Sigmoid colon (tissue), 4 donors: ENCODE data around the gene C4orf33.

ENCODE experiments used
- EP300 ChIP-seq, 4 donors: sonication (generic); formaldehyde crosslinking; IDR thresholded peaks; one replicate each; pipeline ENCODE4 v1.6.1; 2017; ENCODE audit warnings: antibody characterized with exemption in 4 of 4
- POLR2A ChIP-seq, 2 donors: fragments of 450-650 bp; IDR thresholded peaks; one replicate each; pipeline ENCODE4 v1.6.1; 2016; ENCODE audit warnings: antibody characterized with exemption in 2 of 2, mild to moderate bottlenecking in 2 of 2, moderate library complexity in 2 of 2
- POLR2AphosphoS5 ChIP-seq, 4 donors: sonication (generic); formaldehyde crosslinking; IDR thresholded peaks; one replicate each; pipeline ENCODE4 v1.6.1; 2017; ENCODE audit warnings: antibody characterized with exemption in 4 of 4
- TF ChIP-seq, protein P1 (sequence below), 4 experiments: fragments of 450-650 bp in 3 of 4; fragments of 200-600 bp in 1 of 4; IDR thresholded peaks; one replicate each; pipeline ENCODE4 v1.5.1; 2016 to 2019; ENCODE audit warnings: antibody characterized with exemption in 4 of 4, mild to moderate bottlenecking in 3 of 4, moderate library complexity in 2 of 4

DNA sequence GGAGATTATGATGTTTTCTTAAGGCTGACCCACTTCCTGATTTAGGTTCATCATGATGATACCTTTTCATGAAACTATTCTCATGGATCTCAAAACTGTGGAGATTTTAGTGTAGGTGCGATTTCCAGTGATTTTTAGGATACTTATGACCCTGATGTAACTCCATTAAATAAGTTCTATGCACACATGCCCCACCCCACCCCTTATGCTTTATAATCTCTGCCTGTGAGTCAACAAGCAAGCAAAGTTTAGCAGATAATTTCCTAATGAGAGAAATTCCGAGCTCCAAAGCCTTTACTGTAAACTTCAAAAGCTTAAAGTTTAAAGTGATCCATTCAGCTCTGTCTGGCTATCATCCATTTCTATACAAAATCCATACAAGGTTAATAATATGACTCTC, 56.4 kb downstream of the C4orf33 start:
- TF ChIP-seq, protein P1, sequence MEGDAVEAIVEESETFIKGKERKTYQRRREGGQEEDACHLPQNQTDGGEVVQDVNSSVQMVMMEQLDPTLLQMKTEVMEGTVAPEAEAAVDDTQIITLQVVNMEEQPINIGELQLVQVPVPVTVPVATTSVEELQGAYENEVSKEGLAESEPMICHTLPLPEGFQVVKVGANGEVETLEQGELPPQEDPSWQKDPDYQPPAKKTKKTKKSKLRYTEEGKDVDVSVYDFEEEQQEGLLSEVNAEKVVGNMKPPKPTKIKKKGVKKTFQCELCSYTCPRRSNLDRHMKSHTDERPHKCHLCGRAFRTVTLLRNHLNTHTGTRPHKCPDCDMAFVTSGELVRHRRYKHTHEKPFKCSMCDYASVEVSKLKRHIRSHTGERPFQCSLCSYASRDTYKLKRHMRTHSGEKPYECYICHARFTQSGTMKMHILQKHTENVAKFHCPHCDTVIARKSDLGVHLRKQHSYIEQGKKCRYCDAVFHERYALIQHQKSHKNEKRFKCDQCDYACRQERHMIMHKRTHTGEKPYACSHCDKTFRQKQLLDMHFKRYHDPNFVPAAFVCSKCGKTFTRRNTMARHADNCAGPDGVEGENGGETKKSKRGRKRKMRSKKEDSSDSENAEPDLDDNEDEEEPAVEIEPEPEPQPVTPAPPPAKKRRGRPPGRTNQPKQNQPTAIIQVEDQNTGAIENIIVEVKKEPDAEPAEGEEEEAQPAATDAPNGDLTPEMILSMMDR (IDR thresholded peaks at IDR 0.05): no peak
- no peak for TF ChIP-seq POLR2AphosphoS5 (IDR thresholded peaks at IDR 0.05)
- TF ChIP-seq POLR2A (IDR thresholded peaks at IDR 0.05): no peak
- TF ChIP-seq EP300 (IDR thresholded peaks at IDR 0.05): no peak
